ENCODE data around the gene PYGB.
A peak's percentile ranks its signal among the peaks of the same experiment; 100 is the strongest.

PYGB gene

GRCh38 chr20:25250508-25250907 lies 2.6 kb downstream of the PYGB start:
- peak; percentile 45 for DNase-seq (ENCODE audit: low read depth)
- TF ChIP-seq CTCF (conservative IDR thresholded peaks at IDR 0.05; ENCODE audit: control insufficient read depth, insufficient read depth, low read depth, low read length), result no peak
- H3K4me3 ChIP-seq (ENCODE audit: control insufficient read depth, low read depth, low read length), result peak overlapping the region; percentile 38

DNA sequence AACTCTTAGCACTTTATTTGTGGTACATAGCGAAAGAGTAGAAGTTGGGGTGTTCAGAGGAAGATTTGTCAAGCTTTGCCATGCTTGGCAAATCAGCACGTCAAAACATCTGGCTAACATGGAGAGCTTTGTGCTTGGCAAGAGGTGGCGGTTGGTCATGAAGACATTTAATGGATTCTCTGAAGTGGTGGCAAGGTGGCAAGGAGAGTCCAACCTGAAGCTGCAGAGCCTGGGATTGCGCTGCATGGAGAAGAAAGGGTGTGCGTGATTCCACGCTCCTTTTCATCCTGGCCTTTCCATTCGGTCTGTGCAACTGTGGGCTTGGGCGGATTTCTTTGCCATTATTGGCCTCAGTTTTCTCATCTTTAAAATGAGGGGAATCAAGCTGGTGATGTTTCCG lies 3.1 kb downstream of the PYGB start:
- no peak for TF ChIP-seq CTCF (conservative IDR thresholded peaks at IDR 0.05; ENCODE audit: control insufficient read depth, insufficient read depth, low read depth, low read length)
- no peak for DNase-seq (ENCODE audit: low read depth)
- no peak overlapping the region for H3K4me3 ChIP-seq (ENCODE audit: control insufficient read depth, low read depth, low read length)

DNA sequence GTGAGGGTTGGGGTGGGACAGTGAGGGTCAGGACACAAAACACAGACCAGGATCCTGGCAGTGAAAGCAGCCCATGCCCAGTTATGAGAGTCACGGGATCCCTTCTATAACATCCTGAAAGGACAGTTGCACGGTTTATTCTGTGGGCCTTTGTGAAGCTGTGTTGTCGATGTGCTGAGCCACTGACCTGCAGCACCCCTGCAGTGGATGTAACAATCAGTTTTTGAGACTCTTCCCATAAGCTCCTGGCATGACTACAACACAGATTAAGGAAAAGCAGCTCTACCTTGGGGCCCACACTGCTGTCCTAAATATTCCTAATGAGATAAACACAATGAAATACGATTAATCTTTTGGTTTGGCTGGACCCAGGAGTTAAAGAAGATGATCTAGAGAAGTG lies 3.7 kb downstream of the PYGB start:
- no peak for DNase-seq (ENCODE audit: low read depth)
- no peak for TF ChIP-seq CTCF (conservative IDR thresholded peaks at IDR 0.05; ENCODE audit: control insufficient read depth, insufficient read depth, low read depth, low read length)
- H3K4me3 ChIP-seq (ENCODE audit: control insufficient read depth, low read depth, low read length), result no peak overlapping the region

DNA sequence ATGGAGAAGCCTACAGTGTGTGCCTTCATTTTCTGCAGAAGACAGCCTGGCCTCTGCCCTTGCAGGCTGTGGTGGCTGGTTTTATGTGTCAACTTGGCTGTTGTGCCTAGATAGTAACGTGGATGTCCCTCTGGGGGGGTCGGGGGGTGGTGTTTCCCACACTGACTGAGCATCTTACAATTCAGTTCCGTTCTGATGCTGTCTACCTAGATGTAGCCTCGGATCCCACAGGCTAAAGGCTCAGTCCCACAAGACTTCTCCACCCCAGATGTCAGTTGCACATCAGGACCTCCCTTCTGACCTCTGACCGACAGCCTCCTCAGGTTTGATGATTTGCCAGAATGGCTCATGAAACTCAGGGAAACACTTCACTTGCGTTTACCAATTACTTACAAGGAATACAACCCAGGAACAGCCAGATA lies 4.4 kb downstream of the PYGB start:
- DNase-seq (ENCODE audit: low read depth), result no peak
- TF ChIP-seq CTCF (conservative IDR thresholded peaks at IDR 0.05; ENCODE audit: control insufficient read depth, insufficient read depth, low read depth, low read length), result no peak
- no peak overlapping the region for H3K4me3 ChIP-seq (ENCODE audit: control insufficient read depth, low read depth, low read length)

GRCh38 chr20:25252686-25253421 lies 5.0 kb downstream of the PYGB start:
- H3K4me3 ChIP-seq (ENCODE audit: control insufficient read depth, low read depth, low read length), result no peak overlapping the region
- no peak for DNase-seq (ENCODE audit: low read depth)
- no peak for TF ChIP-seq CTCF (conservative IDR thresholded peaks at IDR 0.05; ENCODE audit: control insufficient read depth, insufficient read depth, low read depth, low read length)

DNA sequence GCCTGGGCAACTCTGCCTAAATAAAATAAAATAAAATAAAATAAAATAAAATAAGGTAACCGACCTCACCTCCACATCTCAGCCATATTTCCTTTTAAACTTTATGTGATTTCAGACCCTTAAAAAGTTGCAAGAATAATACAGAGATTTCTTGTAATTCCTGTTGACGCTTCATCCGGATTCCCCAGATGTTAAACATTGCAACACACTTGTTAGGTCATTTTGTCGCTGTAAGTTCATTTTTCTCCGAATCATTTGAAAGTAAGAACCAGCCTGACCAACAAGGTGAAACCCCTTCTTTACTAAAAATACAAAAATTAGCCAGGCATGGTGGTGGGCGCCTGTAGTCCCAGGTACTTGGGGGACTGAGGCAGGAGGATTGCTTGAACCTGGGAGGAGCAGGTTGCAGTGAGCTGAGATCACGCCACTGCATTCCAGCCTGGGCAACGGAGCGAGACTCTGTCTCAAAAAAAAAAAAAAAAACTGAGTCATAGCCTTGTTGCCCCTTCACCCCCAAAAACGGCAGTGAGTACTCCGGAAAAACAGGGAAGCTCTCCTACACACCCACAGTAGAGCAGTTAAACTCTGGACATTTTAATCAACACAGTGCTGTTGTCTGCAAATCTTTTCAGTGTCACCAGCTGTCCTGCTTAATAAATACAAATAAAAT lies 5.9 kb downstream of the PYGB start:
- DNase-seq (ENCODE audit: low read depth), result peak; percentile 42
- TF ChIP-seq CTCF (conservative IDR thresholded peaks at IDR 0.05; ENCODE audit: control insufficient read depth, insufficient read depth, low read depth, low read length), result no peak
- no peak overlapping the region for H3K4me3 ChIP-seq (ENCODE audit: control insufficient read depth, low read depth, low read length)

Data from fibroblast of mammary gland (primary cell).